8988T (cell line): ENCODE results near the gene TNIK.

Experiments
- DNase-seq: peaks from one replicate; pipeline ENCODE4 v3.0.0; 2011

TNIK gene

DNA sequence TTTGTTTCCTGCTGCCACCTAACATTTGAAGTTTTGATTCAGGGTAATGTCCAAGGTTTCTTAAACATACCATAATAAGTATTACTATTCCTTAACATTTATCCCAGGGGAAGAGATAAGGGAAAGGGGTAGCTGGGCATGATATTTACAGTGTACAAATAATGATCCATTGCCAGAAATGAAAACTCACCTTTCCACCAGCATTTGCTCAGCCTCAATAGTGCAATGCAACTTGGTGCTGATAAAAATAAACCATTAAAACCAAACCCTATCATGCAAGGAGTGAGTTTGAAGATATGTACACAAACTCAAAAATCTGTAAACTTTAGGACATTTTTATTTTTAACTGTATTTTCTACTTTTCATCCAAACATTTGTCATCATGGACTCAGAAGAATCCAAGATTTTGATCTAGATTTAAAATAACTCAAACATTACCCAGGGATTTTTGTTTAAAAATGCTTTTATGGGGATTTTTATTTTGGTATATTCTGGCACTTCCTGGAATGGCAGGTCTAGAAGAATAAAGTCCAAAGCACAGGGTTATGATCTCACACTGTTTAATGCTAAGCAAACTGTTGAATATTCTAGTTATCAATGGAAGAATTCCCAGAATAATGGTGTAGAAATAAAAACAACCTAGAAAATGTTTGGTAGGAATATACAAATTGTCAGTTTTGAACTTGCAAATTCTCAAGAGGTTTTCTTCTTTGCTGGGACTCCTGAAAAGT lies 401.2 kb downstream of the TNIK start:
- no peak for DNase-seq

DNA sequence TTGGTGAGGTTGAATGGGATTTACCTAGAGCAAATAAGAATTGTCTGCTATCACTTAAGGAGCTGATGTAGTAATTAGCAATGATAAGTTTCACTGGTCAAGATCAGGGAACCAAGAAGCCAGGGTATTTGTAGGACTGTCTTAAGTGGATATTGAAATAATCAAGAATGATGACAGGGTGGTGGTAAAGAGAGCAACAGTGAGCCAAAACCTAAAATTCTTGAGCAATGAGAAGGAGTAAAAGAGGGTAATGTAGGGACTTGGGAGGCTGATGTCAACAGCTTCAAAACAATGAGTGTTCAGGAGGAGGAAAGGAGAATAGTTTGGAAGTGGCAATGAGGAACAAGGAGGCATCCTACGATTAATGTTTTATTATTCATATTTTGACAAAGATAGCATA lies 402.1 kb downstream of the TNIK start:
- DNase-seq, result no peak

DNA sequence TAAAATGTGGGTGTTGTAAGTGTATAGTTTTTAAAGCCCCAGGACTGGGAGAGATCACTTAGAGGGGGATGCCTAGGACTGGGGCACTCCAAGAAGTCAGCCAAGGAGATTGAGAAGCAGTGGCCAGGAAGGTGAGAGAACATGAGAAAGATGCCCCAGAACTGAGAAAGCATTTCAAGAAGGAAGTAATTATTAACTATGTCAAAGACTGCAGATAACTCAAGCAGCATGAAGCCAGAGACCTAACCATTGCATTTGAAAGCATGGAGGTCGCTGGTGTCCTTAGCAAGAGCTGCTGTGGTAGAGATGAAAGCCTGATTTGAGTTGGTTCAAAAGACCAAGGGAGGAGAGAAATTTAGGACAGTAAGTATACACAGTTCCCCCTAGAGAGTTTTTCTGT lies 403.1 kb downstream of the TNIK start:
- no peak for DNase-seq

DNA sequence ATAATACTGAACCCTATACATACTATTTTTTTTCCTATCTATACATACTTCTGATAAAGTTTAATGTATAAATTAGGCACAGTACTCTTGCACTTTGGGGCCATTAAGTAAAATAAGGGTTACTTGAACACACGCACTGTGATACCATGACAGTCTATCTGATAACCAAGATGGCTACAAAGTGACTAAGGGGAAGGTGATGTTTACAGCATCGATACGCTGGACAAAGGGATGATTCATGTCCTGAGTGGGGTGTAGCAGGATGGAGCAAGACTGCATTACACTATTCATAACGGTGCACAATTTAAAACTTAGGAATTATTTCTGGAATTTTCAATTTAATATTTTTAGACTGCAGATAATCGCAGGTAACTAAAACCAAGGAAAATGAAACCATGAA lies 403.7 kb downstream of the TNIK start:
- no peak for DNase-seq

DNA sequence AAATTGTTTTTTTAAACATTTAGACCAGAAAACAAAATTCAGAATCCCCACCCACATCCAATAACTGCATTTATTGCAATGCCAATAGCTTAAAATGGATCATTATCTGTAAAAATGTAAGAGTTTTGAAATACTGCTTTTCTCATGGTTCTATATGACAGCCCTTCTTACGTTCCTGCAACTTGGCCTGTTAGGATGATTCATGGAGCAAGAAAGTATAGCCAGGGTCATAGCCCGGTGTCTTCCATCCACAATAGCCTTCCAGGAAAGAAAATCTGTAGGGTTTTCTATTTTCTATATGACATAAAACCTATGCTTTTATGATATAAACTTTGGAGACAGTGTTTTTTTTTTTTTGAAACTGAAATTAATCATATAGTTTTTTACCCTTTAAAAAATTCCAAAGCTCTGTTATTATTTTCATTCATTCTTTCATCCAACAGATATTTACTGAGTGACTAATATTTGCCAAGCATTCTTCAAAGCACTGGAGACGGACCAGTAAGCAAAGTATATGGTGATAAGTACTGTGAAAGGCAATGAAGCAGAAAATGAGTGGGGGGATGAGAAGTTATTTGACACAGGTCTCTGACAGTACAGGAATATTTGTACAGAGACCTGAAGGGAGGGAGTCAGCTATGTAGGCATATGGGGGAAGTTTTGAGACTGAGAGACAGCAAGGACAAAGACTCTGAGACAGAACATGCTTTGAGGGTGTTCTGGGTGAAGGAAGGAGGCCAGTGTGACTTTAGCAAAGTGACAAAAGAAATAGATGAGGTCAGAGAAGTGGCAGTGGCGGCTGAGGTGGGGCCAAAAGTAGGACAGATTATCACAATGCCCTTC lies 404.6 kb downstream of the TNIK start:
- no peak for DNase-seq

DNA sequence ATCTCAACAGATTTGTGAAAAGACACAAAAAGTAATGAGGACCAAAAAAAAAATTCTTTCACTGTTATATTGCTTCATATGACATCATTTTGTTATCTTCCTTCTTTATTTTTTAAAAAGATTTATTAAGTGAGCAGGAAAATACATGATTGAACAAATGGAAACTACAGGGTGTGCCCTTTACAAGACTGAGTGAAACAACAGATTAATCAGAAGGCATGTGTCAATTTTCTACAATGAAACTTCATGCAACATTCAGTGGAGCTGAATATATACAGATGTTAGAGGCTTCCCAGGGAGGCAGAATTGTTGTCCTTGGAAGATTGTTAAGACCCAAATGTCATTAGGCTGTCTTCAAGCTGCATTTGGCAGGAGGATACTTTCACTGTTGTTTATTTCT lies 405.3 kb downstream of the TNIK start:
- DNase-seq, result no peak

DNA sequence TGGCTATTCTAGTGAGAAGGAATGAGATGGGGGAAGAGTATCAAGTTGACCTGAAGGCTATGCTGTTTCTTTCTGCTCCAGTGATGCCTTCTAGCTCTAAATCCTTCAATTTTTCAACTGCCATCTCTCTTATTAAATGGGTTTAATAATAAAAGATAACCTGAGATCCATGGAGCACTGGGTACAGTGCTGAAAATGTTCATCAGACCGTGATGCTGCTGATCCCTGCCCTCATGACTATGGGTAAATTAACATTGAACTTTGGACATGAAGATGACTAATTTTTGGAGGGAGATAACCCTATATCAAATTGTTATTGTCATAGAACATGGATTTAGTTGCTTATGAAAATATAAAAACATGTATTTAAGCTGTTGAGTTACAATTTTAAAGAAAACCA lies 406.0 kb downstream of the TNIK start:
- DNase-seq, result no peak

DNA sequence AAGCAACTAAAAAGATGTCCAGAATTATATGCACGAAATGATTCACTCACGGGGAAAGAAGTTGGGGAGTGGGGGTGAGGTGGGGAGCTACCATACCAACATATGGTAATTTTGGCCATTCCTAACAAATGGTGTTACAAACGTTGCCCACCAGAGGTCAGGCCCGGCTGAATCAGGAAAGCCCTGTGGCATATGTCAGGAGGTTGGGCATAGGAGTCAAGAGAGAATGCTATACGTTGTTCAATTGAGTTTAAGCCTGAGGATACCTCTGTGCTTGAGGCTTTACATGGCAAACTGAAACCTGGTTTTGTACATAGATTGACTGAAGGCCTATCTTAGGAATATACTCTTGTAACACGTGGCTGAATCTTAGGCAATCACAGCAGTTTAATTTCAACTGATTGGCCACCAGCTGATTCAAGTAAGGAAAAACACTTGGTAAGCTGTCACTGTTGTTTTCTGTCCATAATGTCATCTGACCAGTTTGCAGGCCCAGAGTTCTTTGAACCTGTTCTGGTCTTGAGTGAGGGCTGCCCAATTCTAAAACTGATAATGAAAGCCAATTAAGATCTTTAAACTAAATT lies 410.3 kb downstream of the TNIK start:
- no peak for DNase-seq

DNA sequence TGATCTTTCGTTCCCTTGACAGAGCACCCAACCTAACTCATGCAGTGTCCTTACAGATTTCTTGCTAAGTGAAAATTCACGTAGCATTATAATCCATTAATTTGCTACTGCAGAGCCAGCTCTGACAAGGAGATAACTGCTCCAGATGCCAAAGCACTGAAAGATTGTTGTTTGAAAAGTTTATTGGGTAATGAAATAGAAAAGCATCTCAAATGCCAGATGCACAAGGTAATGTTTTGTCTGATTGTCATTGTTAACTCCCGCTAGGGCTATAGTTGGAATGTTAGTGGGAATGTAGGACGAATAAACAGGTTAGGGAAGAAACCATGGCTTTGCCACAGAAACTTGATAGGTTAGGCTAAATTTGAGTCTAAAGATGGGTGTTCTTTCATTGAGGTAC lies 413.4 kb downstream of the TNIK start:
- no peak for DNase-seq

DNA sequence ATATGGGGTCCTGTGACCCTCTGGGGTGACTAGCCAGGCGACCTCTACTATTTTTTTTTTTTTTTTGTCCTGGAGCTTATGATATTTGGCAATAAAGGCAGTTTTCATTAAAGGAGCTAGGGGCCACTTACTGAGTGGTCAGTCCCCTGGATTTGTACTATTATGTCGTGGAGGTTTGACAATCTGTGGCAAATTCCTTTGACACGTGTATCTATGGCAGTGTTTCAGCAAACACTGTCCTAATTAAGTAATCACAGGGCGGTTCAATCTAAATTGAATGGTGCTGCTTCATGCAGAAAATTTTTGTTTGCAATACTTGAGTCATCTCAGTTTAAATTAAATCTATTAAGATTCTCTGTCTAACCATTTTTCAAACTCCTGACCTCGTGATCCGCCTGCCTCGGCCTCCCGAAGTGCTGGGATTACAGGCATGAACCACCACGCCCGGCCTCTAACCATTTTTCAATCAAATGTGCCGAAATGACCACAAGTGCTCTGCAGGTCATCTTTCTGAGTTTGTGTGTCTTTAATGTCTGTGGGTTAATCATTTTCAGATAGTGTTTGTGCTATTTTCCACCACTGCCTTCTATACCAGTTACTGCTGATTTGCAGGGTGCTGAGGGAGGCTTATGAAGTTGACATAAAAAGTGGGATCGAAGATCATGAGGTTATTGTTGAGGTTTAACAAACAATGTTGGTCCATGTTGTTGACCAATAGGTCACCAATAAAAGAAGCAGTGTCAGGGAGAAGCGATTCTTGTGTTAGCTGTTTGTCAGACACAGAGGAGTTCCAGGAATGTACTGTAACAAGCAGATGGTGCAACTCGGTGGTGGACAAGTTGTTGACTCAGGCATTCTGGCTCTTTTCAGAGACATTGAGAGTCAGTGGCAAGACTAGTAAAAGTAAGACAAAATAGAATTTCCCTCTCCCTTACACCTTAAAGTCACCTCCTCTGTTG lies 415.1 kb downstream of the TNIK start:
- DNase-seq, result no peak

DNA sequence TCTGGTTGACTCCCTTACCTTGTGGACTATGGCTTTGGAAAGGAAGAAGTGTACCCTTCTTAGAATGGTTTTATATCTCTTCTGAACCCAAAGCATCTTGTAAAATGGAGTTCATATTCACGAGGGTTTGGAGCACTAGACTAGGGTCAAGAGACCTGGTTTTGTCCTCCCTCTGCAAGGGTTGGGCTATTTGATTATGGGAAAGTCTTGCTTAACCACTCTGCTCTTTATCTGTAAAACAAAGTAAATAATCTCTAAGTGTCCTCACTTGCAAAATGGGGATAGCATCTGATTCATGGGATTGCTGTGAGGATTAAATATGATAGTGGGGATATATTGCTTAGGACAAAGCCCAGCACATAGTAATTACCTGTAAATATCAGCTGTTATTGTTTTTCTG lies 415.8 kb downstream of the TNIK start:
- DNase-seq, result no peak

DNA sequence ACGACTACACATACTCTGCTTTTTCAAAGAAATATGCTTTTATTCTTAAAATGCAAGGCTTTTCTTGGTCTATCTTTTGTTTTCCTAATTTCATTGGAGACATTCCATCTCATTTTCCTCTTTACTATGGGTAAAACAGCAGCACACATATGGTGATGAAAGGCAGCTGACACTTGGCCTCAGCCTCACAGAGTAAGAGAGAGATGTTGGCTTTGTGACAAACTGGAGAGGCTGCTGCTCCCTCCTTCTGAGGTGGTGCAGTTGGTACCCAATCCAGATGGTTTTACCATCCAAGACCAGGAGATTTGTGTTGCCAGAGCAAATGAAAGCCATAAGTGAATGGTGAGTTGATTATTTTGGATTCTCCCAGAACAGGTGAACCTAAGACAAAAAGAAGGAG lies 420.5 kb downstream of the TNIK start:
- DNase-seq, result no peak

DNA sequence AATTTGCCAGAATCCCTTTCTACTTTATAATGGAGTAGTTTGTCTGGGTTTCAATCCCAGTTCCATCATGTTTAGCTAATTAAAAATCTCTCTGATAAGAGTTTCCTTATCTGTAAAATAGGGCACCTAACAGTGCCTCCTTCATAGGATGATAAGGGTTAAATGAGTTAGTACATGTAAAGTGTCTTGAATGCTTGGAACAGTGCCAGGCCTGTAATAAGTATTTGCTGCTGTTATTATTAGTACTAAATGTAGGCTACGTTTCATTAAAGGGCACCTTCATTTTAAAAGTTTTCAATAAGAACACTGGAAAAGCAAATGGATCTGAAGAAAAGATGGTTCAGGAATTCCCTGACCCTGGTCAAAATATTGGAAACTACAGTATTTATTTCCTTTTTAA lies 421.9 kb downstream of the TNIK start:
- no peak for DNase-seq

DNA sequence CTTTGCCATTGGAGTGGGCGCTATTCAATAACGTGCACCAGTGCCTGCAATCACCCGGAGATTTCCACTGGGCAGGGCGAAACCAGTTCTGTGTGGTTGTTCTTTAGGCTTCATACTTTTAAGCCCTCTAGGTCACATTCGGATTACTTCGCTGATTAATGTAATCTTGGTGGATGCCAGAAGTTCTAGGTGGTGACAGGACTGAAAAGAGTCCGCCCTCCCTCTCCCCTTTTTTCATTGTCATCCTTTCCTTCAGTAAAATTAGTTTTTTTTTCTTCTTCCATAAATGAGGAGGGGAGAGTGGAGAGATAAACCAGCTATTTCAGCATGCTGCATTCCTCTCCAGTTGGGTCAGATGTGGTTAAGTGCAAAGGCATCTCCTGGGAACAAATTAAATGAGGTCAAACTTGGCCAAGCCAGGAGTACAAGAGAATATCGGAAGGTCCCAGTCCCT lies 431.4 kb downstream of the TNIK start:
- DNase-seq, result no peak

DNA sequence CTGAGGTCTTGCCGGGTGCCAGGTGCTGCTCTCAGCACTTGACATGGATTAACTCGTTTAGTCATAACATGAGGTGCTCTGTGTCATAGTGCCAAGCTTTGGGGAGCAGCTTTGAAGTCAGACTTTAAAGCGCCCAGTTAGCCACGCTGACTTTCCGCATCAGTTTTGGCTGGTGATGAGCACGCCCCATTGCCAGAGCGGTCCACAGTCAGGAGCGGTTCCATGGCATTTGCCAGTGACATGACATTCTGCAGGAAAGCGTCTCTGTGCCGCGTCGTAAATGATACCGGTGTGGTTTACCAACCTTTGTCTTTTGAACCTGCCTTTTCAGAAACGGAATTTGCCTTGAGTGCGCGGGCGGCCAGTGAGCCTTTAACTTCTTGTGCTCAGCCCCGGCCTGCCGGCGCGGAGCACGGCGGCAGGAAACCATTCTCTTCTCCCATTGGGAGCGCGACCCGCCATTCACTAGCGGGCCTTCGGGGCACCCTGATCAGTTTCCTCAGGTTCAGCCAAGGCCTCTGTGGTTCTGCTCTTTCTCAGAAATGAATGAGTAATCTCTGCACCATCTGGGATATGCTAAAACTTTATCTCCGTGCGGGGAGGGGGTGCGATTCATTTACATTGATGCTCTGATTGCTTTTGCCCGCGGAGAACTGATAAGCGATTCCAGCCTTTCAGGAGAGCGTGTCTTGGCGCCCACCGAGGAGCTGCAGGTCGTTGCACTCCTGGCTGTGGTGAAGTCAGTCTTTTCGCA lies 432.0 kb downstream of the TNIK start:
- no peak for DNase-seq

DNA sequence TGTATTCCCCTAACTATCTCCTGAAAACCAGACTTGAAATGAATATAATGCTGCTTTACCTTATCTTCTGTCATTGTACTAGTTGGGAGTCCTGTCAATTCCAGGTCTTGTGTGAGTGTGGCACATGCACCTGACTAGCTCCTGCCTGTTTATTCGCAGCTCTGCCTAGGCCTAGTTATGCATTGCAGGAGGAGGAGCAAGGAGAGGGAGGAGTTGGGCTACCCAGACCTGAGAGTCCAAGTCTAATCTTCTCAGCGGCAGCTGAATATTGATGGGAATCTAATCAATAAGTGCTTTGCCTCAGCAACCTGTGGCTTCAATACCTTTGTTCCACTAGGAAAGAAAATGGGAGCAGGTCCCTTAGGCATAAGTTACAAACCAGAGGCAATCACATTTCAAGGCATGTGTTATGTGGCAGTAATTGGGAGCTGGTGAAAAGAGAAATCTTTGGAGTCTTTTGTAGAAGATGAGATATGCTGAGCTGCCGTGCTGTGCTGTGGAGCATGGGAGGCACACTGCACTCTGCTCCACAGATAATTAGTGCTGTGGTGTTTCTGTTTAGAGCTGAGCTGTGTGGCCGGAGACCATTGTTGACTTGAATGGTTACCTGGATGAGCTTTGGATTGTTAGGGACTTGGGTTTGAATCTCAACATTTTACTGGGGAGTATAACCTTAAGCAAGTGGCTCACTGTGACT lies 433.5 kb downstream of the TNIK start, which contains the start of gene SLC2A2:
SLC2A2 (minus strand) TSS at position 124 of the 697 bp plus-strand sequence; CDS start at position 74, 50 bp downstream.
- DNase-seq, result no peak

DNA sequence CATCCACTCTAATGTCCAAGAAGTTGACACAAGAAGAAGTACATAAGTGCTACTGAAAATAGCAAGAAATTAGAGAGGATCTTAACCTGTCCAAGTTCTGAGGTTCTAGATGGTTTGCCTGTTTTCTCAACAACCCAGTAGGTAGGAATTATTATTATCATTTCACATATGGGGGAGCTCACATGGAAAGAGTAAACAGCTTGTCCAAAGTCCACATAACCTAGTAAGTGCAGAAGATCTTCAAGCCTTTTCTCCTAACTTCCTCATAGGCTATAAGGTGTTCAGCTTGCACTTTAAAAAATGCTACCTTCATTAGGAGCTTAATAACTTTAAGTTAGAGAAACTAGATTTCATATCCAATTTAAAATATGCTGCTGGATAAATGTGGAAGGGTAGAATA lies 436.6 kb downstream of the TNIK start:
- DNase-seq, result no peak

DNA sequence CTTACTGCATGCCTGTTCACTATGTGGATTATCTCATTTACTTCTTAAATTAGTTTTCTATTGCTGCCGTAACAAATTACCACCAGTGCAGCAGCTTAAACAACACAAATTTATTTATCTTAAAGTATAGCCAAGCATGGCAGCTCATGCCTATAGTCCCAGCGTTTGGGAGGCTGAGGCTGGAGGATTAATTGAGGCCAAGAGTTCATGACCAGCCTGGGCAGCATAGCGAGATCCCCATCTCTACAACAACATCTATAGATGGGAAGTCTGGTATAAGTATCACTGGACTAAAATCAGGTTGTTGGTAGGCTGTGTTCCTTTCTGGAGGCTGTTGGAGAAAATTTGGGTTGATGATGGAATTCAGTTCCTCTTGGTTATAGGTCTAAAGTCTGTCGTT lies 438.8 kb downstream of the TNIK start:
- DNase-seq, result no peak

DNA sequence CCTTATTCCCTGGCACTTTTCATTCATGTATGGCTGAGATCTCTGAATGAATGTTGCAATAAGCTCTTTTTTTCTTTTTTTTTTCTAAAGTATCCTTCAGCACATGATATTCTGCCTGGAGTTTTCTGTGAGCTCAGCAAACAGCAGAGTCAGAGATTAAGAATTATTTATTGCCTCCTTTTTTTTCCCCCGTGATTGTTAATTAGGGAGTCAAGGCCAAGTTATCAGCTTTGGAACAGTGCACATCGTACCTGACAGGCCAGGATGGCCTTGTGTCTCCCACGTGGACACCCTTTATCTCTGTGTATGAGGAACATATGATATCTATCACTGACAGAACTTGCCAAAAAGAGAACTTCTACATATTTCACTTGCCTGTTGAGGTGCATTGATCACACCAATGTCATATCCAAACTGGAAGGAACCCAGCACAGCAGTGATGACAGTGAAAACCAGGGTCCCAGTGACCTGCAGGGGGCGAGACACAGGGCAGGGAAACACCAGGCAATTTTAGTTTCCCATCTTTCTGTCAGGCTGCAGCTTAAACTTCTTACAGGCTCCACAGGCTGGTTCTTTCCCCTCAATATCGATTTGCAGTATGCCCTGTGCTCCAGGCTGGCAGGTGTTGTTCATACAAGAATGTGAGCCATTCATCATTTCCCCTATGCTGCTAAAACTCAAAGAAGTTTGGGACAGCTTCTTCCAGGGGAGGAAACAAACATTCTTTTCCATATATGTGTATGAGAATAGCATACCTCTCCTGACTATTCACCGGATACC lies 441.9 kb downstream of the TNIK start:
- DNase-seq, result no peak
